A549 (cell line): ENCODE measurements around the gene PEAK3. TPM values are rescaled to one million over a fixed set of nuclear protein-coding genes. Genes with fewer than 3 reads are reported as not detected.
A peak's percentile ranks its signal among the peaks of the same experiment; 100 is the strongest.

Experiments
- ATAC-seq, 2 experiments: fragments of 200-7000 bp in 1 of 2; fragments of >200 bp in 1 of 2; cut with Nextera tagmentation in 1 of 2; cut with Tn5 transposase in 1 of 2; 3 replicates each; pipeline versions ENCODE4 v1.8.0 to v1.9.1; 2018 to 2020; ENCODE audit warnings: mild to moderate bottlenecking in 1 of 2, moderate library complexity in 1 of 2
- CTCF ChIA-PET: fragments of 300-600 bp; sonication (Branson Sonifier 250); formaldehyde crosslinking; extraction: SDS; loops from one replicate; lab custom pipeline; 2021; ENCODE audit warnings: antibody characterized with exemption, inconsistent platforms; lab: Yijun Ruan, JAX
- POLR2A ChIA-PET: fragments of 350-600 bp; formaldehyde crosslinking; extraction: SDS; loops from one replicate; lab custom pipeline; 2021; ENCODE audit warnings: antibody characterized with exemption, inconsistent platforms; lab: Yijun Ruan, JAX
- DNase-seq, 2 experiments: peaks; one replicate each; pipeline versions ENCODE4 v3.0.0 to v3.0.0-alpha.2; 2011 to 2016; ENCODE audit warnings: low read depth in 1 of 2, low spot score in 1 of 2
- FAIRE-seq: peaks from 2 replicates; lab custom pipeline; 2011; peaks lifted over from hg19 to GRCh38; lab: Jason Lieb, UNC
- H3K27ac ChIP-seq, 2 experiments: fragments of >200 bp; sonication (Bioruptor Twin); formaldehyde crosslinking; 3 replicates each; pipeline ENCODE4 v1.5.1; 2016 to 2017
- H3K4me1 ChIP-seq: fragments of >200 bp; sonication (Bioruptor Twin); formaldehyde crosslinking; 3 replicates; pipeline ENCODE4 v1.6.1; 2016
- H3K4me2 ChIP-seq: fragments of >200 bp; sonication (Bioruptor Twin); formaldehyde crosslinking; 3 replicates; pipeline ENCODE4 v1.6.1; 2016
- H3K4me3 ChIP-seq: fragments of >200 bp; sonication (Bioruptor Twin); formaldehyde crosslinking; 3 replicates; pipeline ENCODE4 v1.5.1; 2016
- H3K9me3 ChIP-seq: fragments of >200 bp; sonication (Bioruptor Twin); formaldehyde crosslinking; 3 replicates; pipeline ENCODE4 v1.6.1; 2016
- CBX8 ChIP-seq: fragments of 200-600 bp; sonication (generic); IDR thresholded peaks from 2 replicates; pipeline ENCODE4 v1.6.1; 2016
- CEBPB ChIP-seq, 2 experiments: fragments of >200 bp in 1 of 2; sonication (Bioruptor Twin) in 1 of 2; formaldehyde crosslinking in 1 of 2; IDR thresholded peaks; 2 replicates each; pipeline ENCODE4 v1.6.1; 2012 to 2016
- CHD2 ChIP-seq: fragments of 150-350 bp; IDR thresholded peaks from 2 replicates; pipeline ENCODE4 v1.6.1; 2014; ENCODE audit warnings: low read length; ENCODE audit not compliant: partially characterized antibody
- EHMT2 ChIP-seq: fragments of 200-600 bp; sonication (generic); IDR thresholded peaks from 2 replicates; pipeline ENCODE4 v1.6.1; 2016; ENCODE audit warnings: antibody characterized with exemption, low read depth, mild to moderate bottlenecking, moderate library complexity
- ESRRA ChIP-seq: fragments of 150-350 bp; IDR thresholded peaks from 2 replicates; pipeline ENCODE4 v1.6.1; 2014; ENCODE audit warnings: mild to moderate bottlenecking, low read length, borderline replicate concordance
- FOXS1 ChIP-seq: fragments of 250-450 bp; sonication (Bioruptor Pico); IDR thresholded peaks from 2 replicates; pipeline ENCODE4 v1.5.0; 2020; ENCODE audit warnings: mild to moderate bottlenecking, moderate library complexity
- HOXB13 ChIP-seq: fragments of 250-450 bp; sonication (Bioruptor Pico); IDR thresholded peaks from 2 replicates; pipeline ENCODE4 v1.5.0; 2020; ENCODE audit warnings: low read depth, mild to moderate bottlenecking, moderate library complexity
- HOXB5 ChIP-seq: fragments of 250-450 bp; sonication (Bioruptor Pico); IDR thresholded peaks from 2 replicates; pipeline ENCODE4 v1.5.0; 2020; ENCODE audit warnings: mild to moderate bottlenecking, moderate library complexity
- JUN ChIP-seq, 2 experiments: fragments of >200 bp; sonication (Bioruptor Twin); formaldehyde crosslinking; IDR thresholded peaks; 2 replicates in 1 of 2; 3 replicates in 1 of 2; pipeline ENCODE4 v1.6.1; 2016 to 2017
- KDM5A ChIP-seq: fragments of 200-600 bp; sonication (generic); IDR thresholded peaks from 2 replicates; pipeline ENCODE4 v1.6.1; 2016; ENCODE audit warnings: antibody characterized with exemption, mild to moderate bottlenecking
- NFE2L2 ChIP-seq: fragments of 150-350 bp; conservative IDR thresholded peaks from 2 replicates; pipeline ENCODE4 v1.6.1; 2014; ENCODE audit warnings: low read length
- POLR2A ChIP-seq: IDR thresholded peaks from 2 replicates; pipeline ENCODE4 v1.6.1; 2012; ENCODE audit warnings: mild to moderate bottlenecking, low read length
- POLR2AphosphoS2 ChIP-seq: conservative IDR thresholded peaks from 2 replicates; pipeline ENCODE4 v1.6.1; 2012; ENCODE audit warnings: low read length, improper control_type of control experiment, inconsistent platforms
- RAD21 ChIP-seq, 2 experiments: fragments of >200 bp in 1 of 2; sonication (Bioruptor Twin) in 1 of 2; formaldehyde crosslinking in 1 of 2; IDR thresholded peaks in 1 of 2; conservative IDR thresholded peaks in 1 of 2; 2 replicates in 1 of 2; 3 replicates in 1 of 2; pipeline ENCODE4 v1.6.1; 2012 to 2018; ENCODE audit warnings: inconsistent platforms in 1 of 2
- RARB ChIP-seq: fragments of 250-450 bp; sonication (Bioruptor Pico); IDR thresholded peaks from 2 replicates; pipeline ENCODE4 v1.8.0; 2021; ENCODE audit warnings: mild to moderate bottlenecking, moderate library complexity
- RFX5 ChIP-seq: fragments of 450-650 bp; IDR thresholded peaks from 2 replicates; pipeline ENCODE4 v1.7.1; 2014; ENCODE audit warnings: antibody characterized with exemption, mild to moderate bottlenecking, moderate library complexity
- SMC3 ChIP-seq: fragments of >200 bp; sonication (Bioruptor Twin); formaldehyde crosslinking; IDR thresholded peaks from 3 replicates; pipeline ENCODE4 v1.6.1; 2018; ENCODE audit warnings: inconsistent platforms
- SREBF2 ChIP-seq: fragments of 450-650 bp; IDR thresholded peaks from 2 replicates; pipeline ENCODE4 v1.6.1; 2014; ENCODE audit warnings: mild to moderate bottlenecking, moderate library complexity
- TP53 ChIP-seq: fragments of 250-450 bp; sonication (Bioruptor Pico); IDR thresholded peaks from 2 replicates; pipeline ENCODE4 v1.5.0; 2021; ENCODE audit warnings: mild to moderate bottlenecking, moderate library complexity
- ZC3H11A ChIP-seq: fragments of 450-650 bp; IDR thresholded peaks from 2 replicates; pipeline ENCODE4 v1.6.1; 2014; ENCODE audit warnings: antibody characterized with exemption, mild to moderate bottlenecking
- whole genome bisulfite sequencing: methylation state at CpG from one replicate; pipeline ENCODE4 v1.1.6; 2017; ENCODE audit errors: missing lambda C conversion rate; 5-methylcytosine and 5-hydroxymethylcytosine counted together
- polyA plus RNA-seq, 4 experiments: library from polyadenylated mRNA; depleted of rRNA in 3 of 4; stranded (reverse); fragments of >200 nt; fragmentation: RNase III in 1 of 4; extraction: RNeasy Plus Mini Kit Qiagen cat#74134 plus additional on column Dnase treatment in 1 of 4; gene quantifications; 2 replicates in 3 of 4; 3 replicates in 1 of 4; pipeline ENCODE4 v1.2.3, GENCODE V29; 2011 to 2017
- TF ChIP-seq, protein P1 (sequence below): IDR thresholded peaks from 2 replicates; pipeline ENCODE4 v1.6.1; 2012
- TF ChIP-seq, protein P2 (sequence below): fragments of >200 bp; sonication (Bioruptor Twin); formaldehyde crosslinking; IDR thresholded peaks from 3 replicates; pipeline ENCODE4 v1.5.1; 2016
- TF ChIP-seq, protein P3 (sequence below): fragments of 450-650 bp; IDR thresholded peaks from 2 replicates; pipeline ENCODE4 v1.6.1; 2014; ENCODE audit warnings: antibody characterized with exemption
- TF ChIP-seq, protein P4 (sequence below): IDR thresholded peaks from 2 replicates; pipeline ENCODE4 v1.6.1; 2012; ENCODE audit warnings: low read depth, borderline replicate concordance
- TF ChIP-seq, protein P5 (sequence below): fragments of >200 bp; sonication (Bioruptor Twin); formaldehyde crosslinking; IDR thresholded peaks from 3 replicates; pipeline ENCODE4 v1.6.1; 2016
- TF ChIP-seq, protein P6 (sequence below): fragments of 200-600 bp; sonication (generic); IDR thresholded peaks from 2 replicates; pipeline ENCODE4 v1.6.1; 2016; ENCODE audit warnings: antibody characterized with exemption, mild to moderate bottlenecking, moderate library complexity
- TF ChIP-seq, protein P7 (sequence below): fragments of 250-450 bp; sonication (Bioruptor Pico); IDR thresholded peaks from 2 replicates; pipeline ENCODE4 v1.5.0; 2020; ENCODE audit warnings: low read depth, mild to moderate bottlenecking, moderate library complexity

The PEAK3 gene
- polyA plus RNA-seq, 2 of the 4 experiments (the other 2 are of a cell fraction): not detected

DNA sequence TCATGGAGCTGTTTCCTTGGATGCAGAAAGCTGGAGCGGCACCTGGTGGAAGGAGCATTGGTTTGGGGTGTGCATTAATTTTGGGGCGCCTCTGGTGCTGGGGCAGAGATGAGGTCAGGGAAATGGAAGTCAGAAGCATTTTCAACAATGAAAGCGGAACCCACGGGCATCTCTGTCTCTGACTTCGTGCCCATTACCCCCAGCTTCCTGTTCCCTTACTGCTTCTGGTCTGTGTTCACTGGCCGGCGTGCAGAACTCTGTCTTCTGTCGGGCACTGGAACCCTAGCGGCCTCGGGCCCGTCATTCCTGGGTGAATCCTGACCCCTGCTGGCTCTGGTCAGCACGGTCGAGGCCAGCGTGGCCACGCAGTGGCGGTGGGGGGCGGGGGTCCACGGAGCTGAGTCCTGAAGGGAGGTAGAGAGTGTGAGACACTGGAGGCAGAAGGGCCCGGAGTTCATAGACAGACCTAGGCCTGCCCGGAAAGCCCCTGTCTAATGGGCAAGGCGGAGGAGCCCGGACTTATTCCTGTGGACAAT, 33.9 kb upstream of the PEAK3 start:
- H3K27ac ChIP-seq: no peak overlapping the region
- H3K4me2 ChIP-seq: no peak overlapping the region
- ChIA-PET CTCF (interaction anchor here (0.6 to 2.3 kb wide), 12 partner anchors 10 to 379 kb away, joined by 3 to 12 read pairs (median 4); partner anchors contain the start of genes PEAK3 and PLEKHJ1), POLR2A (no interaction called here)
- TF ChIP-seq CHD2 (no peak), HOXB5 (CRISPR knock-in tag) (no peak), RARB (CRISPR knock-in tag) (no peak), FOXS1 (CRISPR knock-in tag) (no peak), SMC3 (peak; percentile 46; the same call in 2 of the 3 replicates), RAD21 (conservative IDR thresholded peaks at IDR 0.05 in 1 of 2, IDR thresholded peaks at IDR 0.05 in 1 of 2) (peak; percentile 67 to 71), ESRRA (no peak)
- TF ChIP-seq, protein P1, sequence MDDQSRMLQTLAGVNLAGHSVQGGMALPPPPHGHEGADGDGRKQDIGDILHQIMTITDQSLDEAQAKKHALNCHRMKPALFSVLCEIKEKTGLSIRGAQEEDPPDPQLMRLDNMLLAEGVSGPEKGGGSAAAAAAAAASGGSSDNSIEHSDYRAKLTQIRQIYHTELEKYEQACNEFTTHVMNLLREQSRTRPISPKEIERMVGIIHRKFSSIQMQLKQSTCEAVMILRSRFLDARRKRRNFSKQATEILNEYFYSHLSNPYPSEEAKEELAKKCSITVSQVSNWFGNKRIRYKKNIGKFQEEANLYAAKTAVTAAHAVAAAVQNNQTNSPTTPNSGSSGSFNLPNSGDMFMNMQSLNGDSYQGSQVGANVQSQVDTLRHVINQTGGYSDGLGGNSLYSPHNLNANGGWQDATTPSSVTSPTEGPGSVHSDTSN: no peak
- TF ChIP-seq, protein P2, sequence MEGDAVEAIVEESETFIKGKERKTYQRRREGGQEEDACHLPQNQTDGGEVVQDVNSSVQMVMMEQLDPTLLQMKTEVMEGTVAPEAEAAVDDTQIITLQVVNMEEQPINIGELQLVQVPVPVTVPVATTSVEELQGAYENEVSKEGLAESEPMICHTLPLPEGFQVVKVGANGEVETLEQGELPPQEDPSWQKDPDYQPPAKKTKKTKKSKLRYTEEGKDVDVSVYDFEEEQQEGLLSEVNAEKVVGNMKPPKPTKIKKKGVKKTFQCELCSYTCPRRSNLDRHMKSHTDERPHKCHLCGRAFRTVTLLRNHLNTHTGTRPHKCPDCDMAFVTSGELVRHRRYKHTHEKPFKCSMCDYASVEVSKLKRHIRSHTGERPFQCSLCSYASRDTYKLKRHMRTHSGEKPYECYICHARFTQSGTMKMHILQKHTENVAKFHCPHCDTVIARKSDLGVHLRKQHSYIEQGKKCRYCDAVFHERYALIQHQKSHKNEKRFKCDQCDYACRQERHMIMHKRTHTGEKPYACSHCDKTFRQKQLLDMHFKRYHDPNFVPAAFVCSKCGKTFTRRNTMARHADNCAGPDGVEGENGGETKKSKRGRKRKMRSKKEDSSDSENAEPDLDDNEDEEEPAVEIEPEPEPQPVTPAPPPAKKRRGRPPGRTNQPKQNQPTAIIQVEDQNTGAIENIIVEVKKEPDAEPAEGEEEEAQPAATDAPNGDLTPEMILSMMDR: peak; percentile 36; the same call in 2 of the 3 replicates
- FAIRE-seq: no peak
- DNase-seq: peak in 1 of 2 experiments; percentile 43
- ATAC-seq: peak; percentile 71 to 85
- 52% methylated on average over 15 of the region's 22 CpGs for WGBS
- H3K4me3 ChIP-seq: no peak overlapping the region
- H3K4me1 ChIP-seq: no peaks in the 10 kb centered on the region
- peaks cover 15% of the 10 kb centered on the region; the same call in 2 of the 3 replicates for H3K9me3 ChIP-seq

DNA sequence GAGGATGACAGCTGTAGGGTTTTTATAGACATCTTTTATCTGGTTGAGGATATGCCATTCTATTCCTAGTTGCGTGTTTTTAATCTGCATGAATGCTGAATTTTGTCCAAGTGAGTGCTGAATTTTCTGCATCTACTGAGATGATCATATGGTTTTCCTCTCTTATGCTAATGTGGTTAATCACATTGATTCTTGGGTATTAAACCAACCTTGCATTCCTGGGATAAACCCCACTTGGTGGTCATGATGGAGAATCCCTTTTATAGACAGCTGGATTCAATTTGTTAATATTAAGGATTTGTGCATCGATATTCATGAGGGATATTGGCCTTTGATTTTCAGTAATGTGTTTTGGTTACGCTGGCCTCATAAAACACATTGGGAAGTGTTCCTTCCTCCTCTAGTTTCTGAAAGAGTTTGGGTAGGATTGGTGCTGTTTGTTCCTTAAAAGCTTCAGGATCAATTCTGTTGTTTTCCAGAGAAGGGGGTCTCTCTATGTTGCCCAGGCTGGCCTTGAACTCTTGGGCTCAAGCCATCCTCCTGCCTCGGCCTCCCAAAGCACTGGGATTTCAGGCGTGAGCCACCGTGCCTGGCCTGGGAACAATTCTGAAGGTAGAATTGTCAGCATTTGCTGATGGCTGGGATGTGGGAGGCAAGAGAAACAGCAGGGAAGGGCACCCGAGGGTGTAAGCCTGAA, 33.3 kb upstream of the PEAK3 start:
- H3K27ac ChIP-seq: no peak overlapping the region
- H3K4me3 ChIP-seq: no peak overlapping the region
- 76% methylated on average over 7 of the region's 7 CpGs for WGBS
- ATAC-seq (no peak), FAIRE-seq (no peak), DNase-seq (no peak)
- POLR2A ChIA-PET: no interaction called here
- CTCF ChIA-PET: interaction anchor here (0.6 to 2.3 kb wide), 11 partner anchors 9 to 378 kb away, joined by 3 to 12 read pairs (median 4); partner anchors contain the start of genes PEAK3 and PLEKHJ1
- H3K4me2 ChIP-seq: no peak overlapping the region
- peaks cover 15% of the 10 kb centered on the region; the same call in 2 of the 3 replicates for H3K9me3 ChIP-seq
- no peaks in the 10 kb centered on the region for H3K4me1 ChIP-seq
- TF ChIP-seq CBX8 (no peak), EHMT2 (no peak), SREBF2 (no peak), POLR2AphosphoS2 (no peak), ZC3H11A (no peak), POLR2A (no peak), KDM5A (no peak), RFX5 (no peak), CEBPB (IDR thresholded peaks at IDR 0.05) (no peak), JUN (IDR thresholded peaks at IDR 0.05) (no peak), TP53 (no peak), NFE2L2 (no peak), HOXB13 (CRISPR knock-in tag) (no peak)
- TF ChIP-seq, protein P3, sequence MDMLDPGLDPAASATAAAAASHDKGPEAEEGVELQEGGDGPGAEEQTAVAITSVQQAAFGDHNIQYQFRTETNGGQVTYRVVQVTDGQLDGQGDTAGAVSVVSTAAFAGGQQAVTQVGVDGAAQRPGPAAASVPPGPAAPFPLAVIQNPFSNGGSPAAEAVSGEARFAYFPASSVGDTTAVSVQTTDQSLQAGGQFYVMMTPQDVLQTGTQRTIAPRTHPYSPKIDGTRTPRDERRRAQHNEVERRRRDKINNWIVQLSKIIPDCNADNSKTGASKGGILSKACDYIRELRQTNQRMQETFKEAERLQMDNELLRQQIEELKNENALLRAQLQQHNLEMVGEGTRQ: no peak
- TF ChIP-seq, protein P4, sequence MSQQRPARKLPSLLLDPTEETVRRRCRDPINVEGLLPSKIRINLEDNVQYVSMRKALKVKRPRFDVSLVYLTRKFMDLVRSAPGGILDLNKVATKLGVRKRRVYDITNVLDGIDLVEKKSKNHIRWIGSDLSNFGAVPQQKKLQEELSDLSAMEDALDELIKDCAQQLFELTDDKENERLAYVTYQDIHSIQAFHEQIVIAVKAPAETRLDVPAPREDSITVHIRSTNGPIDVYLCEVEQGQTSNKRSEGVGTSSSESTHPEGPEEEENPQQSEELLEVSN: no peak
- TF ChIP-seq, protein P5, sequence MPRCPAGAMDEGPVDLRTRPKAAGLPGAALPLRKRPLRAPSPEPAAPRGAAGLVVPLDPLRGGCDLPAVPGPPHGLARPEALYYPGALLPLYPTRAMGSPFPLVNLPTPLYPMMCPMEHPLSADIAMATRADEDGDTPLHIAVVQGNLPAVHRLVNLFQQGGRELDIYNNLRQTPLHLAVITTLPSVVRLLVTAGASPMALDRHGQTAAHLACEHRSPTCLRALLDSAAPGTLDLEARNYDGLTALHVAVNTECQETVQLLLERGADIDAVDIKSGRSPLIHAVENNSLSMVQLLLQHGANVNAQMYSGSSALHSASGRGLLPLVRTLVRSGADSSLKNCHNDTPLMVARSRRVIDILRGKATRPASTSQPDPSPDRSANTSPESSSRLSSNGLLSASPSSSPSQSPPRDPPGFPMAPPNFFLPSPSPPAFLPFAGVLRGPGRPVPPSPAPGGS: no peak
- TF ChIP-seq, protein P6, sequence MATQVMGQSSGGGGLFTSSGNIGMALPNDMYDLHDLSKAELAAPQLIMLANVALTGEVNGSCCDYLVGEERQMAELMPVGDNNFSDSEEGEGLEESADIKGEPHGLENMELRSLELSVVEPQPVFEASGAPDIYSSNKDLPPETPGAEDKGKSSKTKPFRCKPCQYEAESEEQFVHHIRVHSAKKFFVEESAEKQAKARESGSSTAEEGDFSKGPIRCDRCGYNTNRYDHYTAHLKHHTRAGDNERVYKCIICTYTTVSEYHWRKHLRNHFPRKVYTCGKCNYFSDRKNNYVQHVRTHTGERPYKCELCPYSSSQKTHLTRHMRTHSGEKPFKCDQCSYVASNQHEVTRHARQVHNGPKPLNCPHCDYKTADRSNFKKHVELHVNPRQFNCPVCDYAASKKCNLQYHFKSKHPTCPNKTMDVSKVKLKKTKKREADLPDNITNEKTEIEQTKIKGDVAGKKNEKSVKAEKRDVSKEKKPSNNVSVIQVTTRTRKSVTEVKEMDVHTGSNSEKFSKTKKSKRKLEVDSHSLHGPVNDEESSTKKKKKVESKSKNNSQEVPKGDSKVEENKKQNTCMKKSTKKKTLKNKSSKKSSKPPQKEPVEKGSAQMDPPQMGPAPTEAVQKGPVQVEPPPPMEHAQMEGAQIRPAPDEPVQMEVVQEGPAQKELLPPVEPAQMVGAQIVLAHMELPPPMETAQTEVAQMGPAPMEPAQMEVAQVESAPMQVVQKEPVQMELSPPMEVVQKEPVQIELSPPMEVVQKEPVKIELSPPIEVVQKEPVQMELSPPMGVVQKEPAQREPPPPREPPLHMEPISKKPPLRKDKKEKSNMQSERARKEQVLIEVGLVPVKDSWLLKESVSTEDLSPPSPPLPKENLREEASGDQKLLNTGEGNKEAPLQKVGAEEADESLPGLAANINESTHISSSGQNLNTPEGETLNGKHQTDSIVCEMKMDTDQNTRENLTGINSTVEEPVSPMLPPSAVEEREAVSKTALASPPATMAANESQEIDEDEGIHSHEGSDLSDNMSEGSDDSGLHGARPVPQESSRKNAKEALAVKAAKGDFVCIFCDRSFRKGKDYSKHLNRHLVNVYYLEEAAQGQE: no peak
- TF ChIP-seq, protein P7, sequence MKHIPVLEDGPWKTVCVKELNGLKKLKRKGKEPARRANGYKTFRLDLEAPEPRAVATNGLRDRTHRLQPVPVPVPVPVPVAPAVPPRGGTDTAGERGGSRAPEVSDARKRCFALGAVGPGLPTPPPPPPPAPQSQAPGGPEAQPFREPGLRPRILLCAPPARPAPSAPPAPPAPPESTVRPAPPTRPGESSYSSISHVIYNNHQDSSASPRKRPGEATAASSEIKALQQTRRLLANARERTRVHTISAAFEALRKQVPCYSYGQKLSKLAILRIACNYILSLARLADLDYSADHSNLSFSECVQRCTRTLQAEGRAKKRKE (CRISPR knock-in tag): no peak
